Measurements from ENCODE around the gene ABHD17C. TPM values are rescaled to one million over a fixed set of nuclear protein-coding genes. Genes with fewer than 3 reads are reported as not detected.

The ABHD17C gene
- total and polyA plus RNA-seq, 2 donors from 2014 or later = 18.8 to 20.6 TPM

DNA sequence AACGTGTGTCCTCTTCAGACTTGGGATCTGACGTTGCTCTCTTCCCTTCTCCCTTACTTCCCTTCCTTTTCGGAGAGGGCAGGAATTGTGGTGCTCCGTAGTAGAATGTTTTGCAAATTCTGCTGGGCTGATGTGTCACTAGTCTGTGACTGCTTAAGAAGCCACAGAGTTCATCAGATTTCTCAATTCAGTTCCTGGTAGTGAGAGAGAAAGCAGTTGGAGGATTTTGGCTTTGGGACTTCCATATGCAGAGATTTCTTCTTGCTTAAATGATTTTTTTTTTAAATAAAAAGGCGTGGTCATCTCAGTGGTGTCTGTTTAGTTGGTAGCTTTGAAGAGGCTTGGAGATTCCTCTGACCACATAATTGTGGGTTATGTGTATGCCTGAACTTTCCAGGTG, 94.2 kb downstream of the ABHD17C start:
- no peak overlapping the region for H3K4me3 ChIP-seq (ENCODE audit: low read length in 3 of 3)
- H3K27ac ChIP-seq (ENCODE audit: low read depth in 2 of 2, low read length in 2 of 2) = no peak overlapping the region
- FAIRE-seq = no peak
- H3K4me1 ChIP-seq (ENCODE audit: control insufficient read depth in 2 of 3, insufficient read depth in 2 of 3, low read depth in 1 of 3, low read length in 3 of 3) = no peaks in the 10 kb centered on the region
- H3K36me3 ChIP-seq (ENCODE audit: control insufficient read depth in 2 of 3, insufficient read depth in 3 of 3, low read length in 3 of 3) = no peaks in the 10 kb centered on the region
- no peak for DNase-seq
- TF ChIP-seq CTCF (IDR thresholded peaks at IDR 0.05; ENCODE audit: borderline replicate concordance, extremely low read depth, insufficient read depth) = no peak
- H3K9ac ChIP-seq (ENCODE audit: low read length in 3 of 3) = no peak overlapping the region
- H3K27me3 ChIP-seq (ENCODE audit: control insufficient read depth, insufficient read depth, low read length) = no peaks in the 10 kb centered on the region
- H3K9me3 ChIP-seq (ENCODE audit: control insufficient read depth in 2 of 3, insufficient read depth in 1 of 3, low read length in 3 of 3) = no peaks in the 10 kb centered on the region
- intact Hi-C loops (cut with DNase I) = loop anchor here (10.0 kb wide), 1 partner anchor 224 kb away; no protein-coding TSS in a partner anchor

GRCh38 chr15:80789796-80790195, 94.7 kb downstream of the ABHD17C start:
- no peak for TF ChIP-seq CTCF (IDR thresholded peaks at IDR 0.05; ENCODE audit: borderline replicate concordance, extremely low read depth, insufficient read depth)
- no peak overlapping the region for H3K4me3 ChIP-seq (ENCODE audit: low read length in 3 of 3)
- no peaks in the 10 kb centered on the region for H3K4me1 ChIP-seq (ENCODE audit: control insufficient read depth in 2 of 3, insufficient read depth in 2 of 3, low read depth in 1 of 3, low read length in 3 of 3)
- H3K27me3 ChIP-seq (ENCODE audit: control insufficient read depth, insufficient read depth, low read length) = no peaks in the 10 kb centered on the region
- DNase-seq = no peak
- no peak for FAIRE-seq
- intact Hi-C loops (cut with DNase I) = loop anchor here (10.0 kb wide), 1 partner anchor 225 kb away; no protein-coding TSS in a partner anchor
- no peaks in the 10 kb centered on the region for H3K9me3 ChIP-seq (ENCODE audit: control insufficient read depth in 2 of 3, insufficient read depth in 1 of 3, low read length in 3 of 3)
- H3K9ac ChIP-seq (ENCODE audit: low read length in 3 of 3) = no peak overlapping the region
- H3K27ac ChIP-seq (ENCODE audit: low read depth in 2 of 2, low read length in 2 of 2) = no peak overlapping the region
- no peaks in the 10 kb centered on the region for H3K36me3 ChIP-seq (ENCODE audit: control insufficient read depth in 2 of 3, insufficient read depth in 3 of 3, low read length in 3 of 3)

- FAIRE-seq = no peak
- Histone ChIP-seq H3K27me3 (ENCODE audit: control insufficient read depth, insufficient read depth, low read length) (no peaks in the 10 kb centered on the region), H3K9me3 (ENCODE audit: control insufficient read depth in 2 of 3, insufficient read depth in 1 of 3, low read length in 3 of 3) (no peaks in the 10 kb centered on the region), H3K36me3 (ENCODE audit: control insufficient read depth in 2 of 3, insufficient read depth in 3 of 3, low read length in 3 of 3) (no peaks in the 10 kb centered on the region), H3K9ac (ENCODE audit: low read length in 3 of 3) (no peak overlapping the region), H3K27ac (ENCODE audit: low read depth in 2 of 2, low read length in 2 of 2) (no peak overlapping the region), H3K4me1 (ENCODE audit: control insufficient read depth in 2 of 3, insufficient read depth in 2 of 3, low read depth in 1 of 3, low read length in 3 of 3) (no peaks in the 10 kb centered on the region), H3K4me3 (ENCODE audit: low read length in 3 of 3) (no peak overlapping the region)
- intact Hi-C loops (cut with DNase I) = no loop called here
- no peak for DNase-seq
- no peak for TF ChIP-seq CTCF (IDR thresholded peaks at IDR 0.05; ENCODE audit: borderline replicate concordance, extremely low read depth, insufficient read depth)
Measured at GRCh38 chr15:80790236-80790635, 95.1 kb downstream of the ABHD17C start.

GRCh38 chr15:80791004-80791403, 95.9 kb downstream of the ABHD17C start:
- Histone ChIP-seq H3K9me3 (ENCODE audit: control insufficient read depth in 2 of 3, insufficient read depth in 1 of 3, low read length in 3 of 3) (no peaks in the 10 kb centered on the region), H3K9ac (ENCODE audit: low read length in 3 of 3) (no peak overlapping the region), H3K27ac (ENCODE audit: low read depth in 2 of 2, low read length in 2 of 2) (no peak overlapping the region), H3K4me1 (ENCODE audit: control insufficient read depth in 2 of 3, insufficient read depth in 2 of 3, low read depth in 1 of 3, low read length in 3 of 3) (no peaks in the 10 kb centered on the region), H3K4me3 (ENCODE audit: low read length in 3 of 3) (no peak overlapping the region), H3K36me3 (ENCODE audit: control insufficient read depth in 2 of 3, insufficient read depth in 3 of 3, low read length in 3 of 3) (no peaks in the 10 kb centered on the region), H3K27me3 (ENCODE audit: control insufficient read depth, insufficient read depth, low read length) (no peaks in the 10 kb centered on the region)
- no peak for DNase-seq
- FAIRE-seq = no peak
- TF ChIP-seq CTCF (IDR thresholded peaks at IDR 0.05; ENCODE audit: borderline replicate concordance, extremely low read depth, insufficient read depth) = no peak
- intact Hi-C loops (cut with DNase I) = no loop called here

Measured in kidney (tissue), 14 donors.